Dedifferentiated amniotic fluid mesenchymal stem cell (primary cell): ENCODE data around the gene QSOX1.

Source experiments
- DNase-seq: peaks from one replicate; pipeline ENCODE4 v3.0.0-alpha.2; 2016; ENCODE audit errors: extremely low spot score

Gene QSOX1

GRCh38 chr1:180213401-180214170 is 58.9 kb downstream of the QSOX1 start:
- DNase-seq: no peak

- DNase-seq: no peak
Observed at GRCh38 chr1:180215856-180216625, 61.4 kb downstream of the QSOX1 start.

GRCh38 chr1:180217006-180217405 is 62.3 kb downstream of the QSOX1 start:
- DNase-seq: no peak

- no peak for DNase-seq
Observed at GRCh38 chr1:180218806-180219765, 64.4 kb downstream of the QSOX1 start.

- DNase-seq: no peak
Observed at GRCh38 chr1:180219776-180220175, 65.1 kb downstream of the QSOX1 start.

- no peak for DNase-seq
Observed at GRCh38 chr1:180221462-180221861, 66.8 kb downstream of the QSOX1 start.

GRCh38 chr1:180224902-180225301 is 70.2 kb downstream of the QSOX1 start:
- no peak for DNase-seq

- DNase-seq: no peak
Observed at GRCh38 chr1:180225403-180225802, 70.7 kb downstream of the QSOX1 start.

- no peak for DNase-seq
Observed at GRCh38 chr1:180227861-180228647, 73.4 kb downstream of the QSOX1 start.

- DNase-seq: no peak
Observed at GRCh38 chr1:180228648-180229482, 74.2 kb downstream of the QSOX1 start.

- DNase-seq: no peak
Observed at GRCh38 chr1:180229483-180230415, 75.1 kb downstream of the QSOX1 start, which contains the start of gene LHX4. TSS of gene LHX4 (plus strand) at chr1:180230264. CDS start at chr1:180230530, 266 bp downstream.

- no peak for DNase-seq
Observed at GRCh38 chr1:180230416-180230790, 75.7 kb downstream of the QSOX1 start.

- DNase-seq: no peak
Observed at GRCh38 chr1:180230791-180231505, 76.3 kb downstream of the QSOX1 start.

- no peak for DNase-seq
Observed at GRCh38 chr1:180231506-180231921, 76.8 kb downstream of the QSOX1 start.

GRCh38 chr1:180231936-180232335 is 77.3 kb downstream of the QSOX1 start:
- DNase-seq: no peak

- no peak for DNase-seq
Observed at GRCh38 chr1:180232521-180233043, 77.9 kb downstream of the QSOX1 start.

- no peak for DNase-seq
Observed at GRCh38 chr1:180233191-180234011, 78.7 kb downstream of the QSOX1 start.
